IPS DF 6.9 (cell line): Measurements from ENCODE around the gene KAZN.

Experiments
- DNase-seq: peaks from one replicate; pipeline ENCODE4 v3.0.0-alpha.2; 2013; ENCODE audit warnings: low read depth, low spot score
- H3K27ac ChIP-seq: one replicate; pipeline ENCODE4 v1.5.1; 2013; ENCODE audit warnings: low read length, control low read depth
- H3K27me3 ChIP-seq: 2 replicates; pipeline ENCODE4 v1.6.1; 2013; ENCODE audit warnings: mild to moderate bottlenecking, low read length; ENCODE audit not compliant: control insufficient read depth, insufficient read depth
- H3K36me3 ChIP-seq: 2 replicates; pipeline ENCODE4 v1.6.1; 2013; ENCODE audit warnings: low read length; ENCODE audit not compliant: control insufficient read depth, insufficient read depth
- H3K4me1 ChIP-seq: 2 replicates; pipeline ENCODE4 v1.6.1; 2013; ENCODE audit warnings: low read length; ENCODE audit not compliant: control insufficient read depth, insufficient read depth
- H3K4me3 ChIP-seq: 2 replicates; pipeline ENCODE4 v1.5.1; 2013; ENCODE audit warnings: mild to moderate bottlenecking, low read length
- H3K9me3 ChIP-seq: 2 replicates; pipeline ENCODE4 v1.6.1; 2013; ENCODE audit warnings: low read length, inconsistent platforms; ENCODE audit not compliant: control insufficient read depth, insufficient read depth
- WGBS: extraction: QIAGEN DNeasy Blood & Tissue Kit; methylation state at CpG from one replicate; pipeline ENCODE4 v1.1.7; 2013; ENCODE audit warnings: mixed read lengths, missing lambda C conversion rate; ENCODE audit not compliant: insufficient read length, insufficient coverage; 5-methylcytosine and 5-hydroxymethylcytosine counted together

KAZN gene

GRCh38 chr1:14687147-14687546 is 88.7 kb downstream of the KAZN start:
- Histone ChIP-seq H3K4me3 (no peak overlapping the region), H3K4me1 (no peaks in the 10 kb centered on the region), H3K27ac (no peak overlapping the region), H3K36me3 (no peaks in the 10 kb centered on the region), H3K9me3 (no peaks in the 10 kb centered on the region), H3K27me3 (no peaks in the 10 kb centered on the region)
- DNase-seq = no peak
- no CpG with 5 or more reads among the region's 4 CpGs for WGBS

- H3K36me3 ChIP-seq = no peaks in the 10 kb centered on the region
- no CpG with 5 or more reads among the region's 15 CpGs for WGBS
- DNase-seq = no peak
Measured at GRCh38 chr1:14689996-14690615, 91.6 kb downstream of the KAZN start.

GRCh38 chr1:14693949-14694348 is 95.5 kb downstream of the KAZN start:
- no peak for DNase-seq
- H3K4me3 ChIP-seq = no peak overlapping the region
- H3K4me1 ChIP-seq = no peaks in the 10 kb centered on the region
- WGBS = no CpG with 5 or more reads among the region's 7 CpGs
- H3K9me3 ChIP-seq = no peaks in the 10 kb centered on the region
- no peak overlapping the region for H3K27ac ChIP-seq
- no peaks in the 10 kb centered on the region for H3K27me3 ChIP-seq
- no peaks in the 10 kb centered on the region for H3K36me3 ChIP-seq

More at GRCh38 chr1:14689996-14690615, 91.6 kb downstream of the KAZN start:
- no peak overlapping the region for H3K27ac ChIP-seq
- H3K9me3 ChIP-seq = no peaks in the 10 kb centered on the region
- no peaks in the 10 kb centered on the region for H3K27me3 ChIP-seq
- H3K4me1 ChIP-seq = no peaks in the 10 kb centered on the region
- no peak overlapping the region for H3K4me3 ChIP-seq

- no peaks in the 10 kb centered on the region for H3K4me1 ChIP-seq
- H3K27me3 ChIP-seq = no peaks in the 10 kb centered on the region
- no CpG with 5 or more reads among the region's 3 CpGs for WGBS
- H3K27ac ChIP-seq = no peak overlapping the region
- DNase-seq = no peak
- no peak overlapping the region for H3K4me3 ChIP-seq
- H3K36me3 ChIP-seq = no peaks in the 10 kb centered on the region
- no peaks in the 10 kb centered on the region for H3K9me3 ChIP-seq
Measured at GRCh38 chr1:14694589-14694988, 96.1 kb downstream of the KAZN start.

DNA sequence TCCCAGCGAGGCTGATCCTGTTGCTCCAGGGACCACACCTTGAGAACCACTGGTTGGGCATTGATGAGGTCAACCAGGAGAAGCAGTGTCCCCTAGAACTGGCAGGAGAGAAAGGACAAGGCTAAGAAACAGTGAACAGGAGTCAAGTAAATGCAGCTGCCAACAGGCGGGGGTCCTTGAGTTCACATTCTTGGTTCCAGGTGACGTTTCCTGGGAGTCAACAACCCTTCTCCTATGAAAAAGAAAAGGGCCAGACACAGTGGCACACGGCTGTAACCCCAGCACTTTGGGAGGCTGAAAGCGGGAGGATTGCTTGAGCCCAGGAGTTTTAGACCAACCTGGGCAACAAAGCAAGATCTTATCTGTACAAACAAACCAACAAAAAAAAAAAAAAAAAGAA is 98.3 kb downstream of the KAZN start:
- Histone ChIP-seq H3K4me3 (no peak overlapping the region), H3K9me3 (no peaks in the 10 kb centered on the region), H3K27me3 (no peaks in the 10 kb centered on the region), H3K4me1 (no peaks in the 10 kb centered on the region), H3K36me3 (no peaks in the 10 kb centered on the region), H3K27ac (no peak overlapping the region)
- DNase-seq = no peak
- WGBS = no CpG with 5 or more reads among the region's 5 CpGs

DNA sequence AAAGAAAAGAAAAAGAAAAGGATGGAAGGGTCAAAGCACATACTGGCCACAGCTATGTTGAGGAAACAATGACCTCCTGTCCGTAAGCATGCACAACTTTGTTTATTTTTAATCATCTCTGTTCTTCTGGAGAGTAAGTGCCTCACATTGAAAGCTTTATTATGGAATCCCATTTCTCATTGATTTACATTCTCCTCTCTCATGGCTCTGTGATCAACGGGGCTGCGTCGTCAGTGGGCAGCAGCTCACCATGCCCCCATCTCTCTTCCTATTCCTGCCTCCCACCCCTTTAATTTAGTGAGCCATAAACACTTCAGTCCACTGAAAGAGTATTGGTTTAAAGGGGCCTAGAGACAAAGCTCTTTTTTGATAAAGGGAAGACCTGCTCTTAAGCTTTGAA is 98.9 kb downstream of the KAZN start:
- Histone ChIP-seq H3K36me3 (no peaks in the 10 kb centered on the region), H3K27ac (no peak overlapping the region), H3K4me3 (no peak overlapping the region), H3K9me3 (no peaks in the 10 kb centered on the region), H3K4me1 (no peaks in the 10 kb centered on the region), H3K27me3 (no peaks in the 10 kb centered on the region)
- DNase-seq = no peak
- no CpG with 5 or more reads among the region's 4 CpGs for WGBS

- H3K36me3 ChIP-seq = no peaks in the 10 kb centered on the region
- no peak overlapping the region for H3K4me3 ChIP-seq
- H3K9me3 ChIP-seq = no peaks in the 10 kb centered on the region
- no peak overlapping the region for H3K27ac ChIP-seq
- no peak for DNase-seq
- H3K4me1 ChIP-seq = no peaks in the 10 kb centered on the region
- H3K27me3 ChIP-seq = no peaks in the 10 kb centered on the region
- WGBS = no CpG with 5 or more reads among the region's 11 CpGs
Measured at GRCh38 chr1:14698314-14698713, 99.8 kb downstream of the KAZN start.

GRCh38 chr1:14699620-14700019 is 101.1 kb downstream of the KAZN start:
- no peak overlapping the region for H3K27ac ChIP-seq
- WGBS = no CpG with 5 or more reads among the region's 8 CpGs
- H3K4me1 ChIP-seq = no peaks in the 10 kb centered on the region
- no peaks in the 10 kb centered on the region for H3K27me3 ChIP-seq
- H3K9me3 ChIP-seq = no peaks in the 10 kb centered on the region
- no peak overlapping the region for H3K4me3 ChIP-seq
- no peaks in the 10 kb centered on the region for H3K36me3 ChIP-seq
- DNase-seq = no peak

- Histone ChIP-seq H3K4me1 (no peaks in the 10 kb centered on the region; the same call in 1 of the 2 replicates), H3K27ac (no peak overlapping the region), H3K27me3 (no peaks in the 10 kb centered on the region), H3K36me3 (no peaks in the 10 kb centered on the region), H3K4me3 (no peak overlapping the region), H3K9me3 (peaks cover 2% of the 10 kb centered on the region; the same call in 1 of the 2 replicates)
- DNase-seq = no peak
- WGBS = no CpG with 5 or more reads among the region's 1 CpG
Measured at GRCh38 chr1:14704846-14705245, 106.4 kb downstream of the KAZN start.

GRCh38 chr1:14705824-14706223 is 107.3 kb downstream of the KAZN start:
- no CpG with 5 or more reads among the region's 5 CpGs for whole genome bisulfite sequencing
- Histone ChIP-seq H3K9me3 (peaks cover 2% of the 10 kb centered on the region; the same call in 1 of the 2 replicates), H3K4me3 (no peak overlapping the region), H3K36me3 (no peaks in the 10 kb centered on the region), H3K27ac (no peak overlapping the region), H3K4me1 (no peaks in the 10 kb centered on the region; the same call in 1 of the 2 replicates), H3K27me3 (no peaks in the 10 kb centered on the region)
- DNase-seq = no peak

GRCh38 chr1:14706631-14707030 is 108.1 kb downstream of the KAZN start:
- H3K27me3 ChIP-seq = no peaks in the 10 kb centered on the region
- peaks cover 2% of the 10 kb centered on the region; the same call in 1 of the 2 replicates for H3K9me3 ChIP-seq
- DNase-seq = no peak
- 100% methylated on average over 1 of the region's 5 CpGs for WGBS
- no peak overlapping the region for H3K27ac ChIP-seq
- H3K4me1 ChIP-seq = no peaks in the 10 kb centered on the region; the same call in 1 of the 2 replicates
- no peaks in the 10 kb centered on the region for H3K36me3 ChIP-seq
- no peak overlapping the region for H3K4me3 ChIP-seq
